ENCODE measurements around the gene REEP1.

REEP1 gene

GRCh38 chr2:86174445-86174844 lies 163.0 kb downstream of the REEP1 start:
- no peak for DNase-seq (ENCODE audit: low read depth)
- no peak overlapping the region for H3K4me3 ChIP-seq (ENCODE audit: low read length)
- no peak for TF ChIP-seq CTCF (conservative IDR thresholded peaks at IDR 0.05; ENCODE audit: low read depth, low read length)

- no peak for DNase-seq (ENCODE audit: low read depth)
- no peak overlapping the region for H3K4me3 ChIP-seq (ENCODE audit: low read length)
- TF ChIP-seq CTCF (conservative IDR thresholded peaks at IDR 0.05; ENCODE audit: low read depth, low read length), result no peak
Measured at GRCh38 chr2:86172610-86173009, 164.8 kb downstream of the REEP1 start.

GRCh38 chr2:86171295-86171694 lies 166.1 kb downstream of the REEP1 start:
- no peak for DNase-seq (ENCODE audit: low read depth)
- TF ChIP-seq CTCF (conservative IDR thresholded peaks at IDR 0.05; ENCODE audit: low read depth, low read length), result no peak
- no peak overlapping the region for H3K4me3 ChIP-seq (ENCODE audit: low read length)

- no peak overlapping the region for H3K4me3 ChIP-seq (ENCODE audit: low read length)
- DNase-seq (ENCODE audit: low read depth), result no peak
- TF ChIP-seq CTCF (conservative IDR thresholded peaks at IDR 0.05; ENCODE audit: low read depth, low read length), result no peak
Measured at GRCh38 chr2:86170449-86170848, 167.0 kb downstream of the REEP1 start.

Data from retinal pigment epithelial cell (primary cell).